Inflammatory macrophage treated with lipopolysaccharide for 4 hours (primary cell): ENCODE results near the gene TGFBR2.

Source experiments
- DNase-seq: peaks from one replicate; pipeline ENCODE4 v3.0.0-alpha.2; 2020

TGFBR2 gene

DNA sequence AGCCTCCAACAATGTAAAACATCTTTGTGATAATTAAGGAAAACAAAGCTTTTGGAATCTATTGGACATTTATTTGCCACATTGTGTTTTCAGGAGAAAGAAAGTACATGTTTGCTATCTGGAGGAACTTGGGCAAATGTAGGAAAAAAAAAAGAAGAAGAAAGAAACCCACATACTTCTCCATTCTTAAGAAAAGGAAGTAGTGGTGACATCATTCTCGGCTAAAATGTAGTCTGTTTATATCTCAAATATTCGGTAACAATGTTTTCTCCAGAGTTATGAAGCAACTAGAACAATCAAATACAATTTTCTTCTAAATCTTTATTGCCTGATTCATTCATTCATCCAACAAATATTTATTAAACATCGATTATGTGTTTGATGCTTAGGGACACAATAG, 2.3 kb upstream of the TGFBR2 start:
- DNase-seq: peak; percentile 97

DNA sequence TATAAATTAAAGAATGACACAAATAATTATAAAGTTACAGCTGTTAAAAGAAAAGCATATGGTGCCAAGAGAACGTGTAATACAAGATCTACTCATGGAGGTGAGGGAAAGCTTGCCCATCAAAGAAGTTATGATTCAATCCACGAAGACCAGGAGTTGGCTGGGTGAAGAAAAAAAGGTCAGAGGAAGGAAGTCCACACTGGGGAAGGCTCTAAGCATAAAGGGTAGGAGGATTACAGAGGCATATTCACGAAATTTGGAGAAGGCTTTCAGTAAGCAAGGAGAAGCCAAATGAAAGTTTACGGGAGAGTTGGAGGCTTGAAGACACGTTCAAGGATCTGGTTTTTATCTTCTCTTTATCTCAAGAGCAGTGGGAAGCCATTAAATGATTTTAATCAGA, 1.8 kb upstream of the TGFBR2 start:
- DNase-seq: peak; percentile 69

GRCh38 chr3:30605005-30605404, 1.4 kb upstream of the TGFBR2 start:
- no peak for DNase-seq

DNA sequence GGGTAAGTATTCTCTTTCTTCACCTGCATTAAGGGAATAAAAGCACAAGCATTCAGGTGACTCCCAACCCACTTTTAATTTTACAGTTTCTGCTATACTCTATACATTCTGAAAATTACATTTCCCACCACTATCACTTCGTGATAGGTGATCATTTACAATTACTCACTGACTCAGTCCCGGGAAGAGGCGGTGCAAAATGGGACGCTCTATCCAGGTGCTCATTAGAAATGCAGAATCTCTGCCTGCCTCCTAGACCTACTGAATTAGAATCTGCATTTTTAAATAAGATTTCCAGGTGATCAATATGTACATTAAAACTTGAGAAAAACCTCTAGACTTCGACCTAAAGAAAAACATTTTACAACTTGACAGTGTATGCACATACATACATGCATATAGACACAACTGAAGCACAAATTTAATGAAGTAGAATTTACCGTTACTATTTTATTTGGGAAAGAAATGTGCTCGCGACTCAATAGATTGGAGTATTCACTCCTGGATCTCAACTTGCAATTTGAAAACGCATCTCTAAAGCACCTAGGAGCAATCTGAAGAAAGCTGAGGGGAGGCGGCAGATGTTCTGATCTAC, 598 bp upstream of the TGFBR2 start:
- no peak for DNase-seq

- peak; percentile 58 for DNase-seq
Observed at GRCh38 chr3:30607032-30607833, 832 bp downstream of the TGFBR2 start.

DNA sequence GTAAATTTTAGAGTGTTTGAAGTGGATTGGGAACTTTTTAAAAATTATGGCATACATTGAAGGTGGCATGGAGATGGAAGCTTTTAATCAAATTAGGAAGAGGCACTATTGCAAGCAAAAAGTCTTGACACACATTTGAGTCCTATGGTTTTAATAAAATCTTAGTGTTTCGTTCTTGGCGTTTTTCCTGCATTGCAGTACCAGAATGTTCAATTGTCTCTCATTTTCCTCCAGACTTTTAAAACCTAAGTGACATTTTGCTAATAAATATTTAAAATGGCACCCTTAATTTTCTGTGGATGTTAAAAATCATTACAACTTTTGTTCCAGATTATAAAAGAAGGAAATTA, 2.2 kb downstream of the TGFBR2 start:
- no peak for DNase-seq

GRCh38 chr3:30609930-30610701, 3.7 kb downstream of the TGFBR2 start:
- no peak for DNase-seq

GRCh38 chr3:30610702-30611368, 4.4 kb downstream of the TGFBR2 start:
- no peak for DNase-seq

GRCh38 chr3:30611613-30612436, 5.4 kb downstream of the TGFBR2 start:
- DNase-seq: no peak

GRCh38 chr3:30612437-30613132, 6.2 kb downstream of the TGFBR2 start:
- peak; percentile 49 for DNase-seq

DNA sequence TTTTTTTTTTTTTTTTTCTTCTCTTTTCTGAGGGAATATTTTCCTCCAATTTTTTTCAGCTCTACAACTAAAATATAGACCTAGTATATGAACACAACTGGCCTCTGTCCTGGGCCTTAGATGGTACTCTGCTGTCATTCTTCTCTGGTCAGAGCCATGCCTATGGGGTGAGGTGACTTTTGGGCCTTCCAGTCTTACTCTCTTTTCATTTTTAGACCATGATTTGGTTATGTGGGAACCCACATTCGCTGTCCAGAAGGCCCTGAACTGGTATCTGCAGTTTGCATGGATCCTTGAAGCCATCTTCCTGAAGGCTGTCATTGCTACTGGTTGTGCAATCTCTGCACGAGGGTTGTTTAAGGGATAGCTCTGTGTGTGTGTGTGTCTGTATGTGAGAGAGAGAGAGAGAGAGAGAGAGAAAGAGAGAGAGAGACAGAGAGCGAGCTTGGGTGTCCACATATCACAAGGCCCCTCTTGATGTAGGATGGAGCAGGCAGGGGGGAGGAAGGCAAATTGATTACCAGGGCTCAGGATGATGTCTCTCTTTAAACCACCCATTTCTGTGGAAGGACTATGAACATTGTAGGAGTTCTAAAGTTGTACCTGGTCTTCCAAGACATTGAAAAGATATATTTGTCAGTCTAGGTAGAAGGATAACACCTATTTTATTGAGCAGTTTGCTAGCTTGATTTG, 6.9 kb downstream of the TGFBR2 start:
- DNase-seq: peak; percentile 53

DNA sequence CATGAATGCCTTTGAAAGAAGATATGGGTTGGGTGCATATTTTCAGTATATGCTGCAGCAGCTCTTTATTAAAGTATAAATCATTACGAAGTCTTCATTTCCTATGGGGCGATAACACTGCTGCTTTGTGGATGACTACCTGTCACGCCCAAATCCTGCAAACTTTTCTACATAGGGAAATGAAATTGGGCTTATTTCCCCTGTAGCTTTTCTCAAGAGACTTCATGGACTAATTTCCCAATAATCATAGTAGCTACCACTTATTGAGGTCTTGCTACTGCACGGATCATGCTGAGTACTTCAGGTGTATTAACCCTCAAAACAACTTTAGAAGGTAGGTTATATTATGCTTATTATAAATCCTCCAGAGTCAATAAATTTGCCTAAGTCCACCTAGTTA, 8.0 kb downstream of the TGFBR2 start:
- peak; percentile 57 for DNase-seq

- no peak for DNase-seq
Observed at GRCh38 chr3:30614943-30615342, 8.5 kb downstream of the TGFBR2 start.

GRCh38 chr3:30615615-30616346, 9.4 kb downstream of the TGFBR2 start:
- DNase-seq: no peak

DNA sequence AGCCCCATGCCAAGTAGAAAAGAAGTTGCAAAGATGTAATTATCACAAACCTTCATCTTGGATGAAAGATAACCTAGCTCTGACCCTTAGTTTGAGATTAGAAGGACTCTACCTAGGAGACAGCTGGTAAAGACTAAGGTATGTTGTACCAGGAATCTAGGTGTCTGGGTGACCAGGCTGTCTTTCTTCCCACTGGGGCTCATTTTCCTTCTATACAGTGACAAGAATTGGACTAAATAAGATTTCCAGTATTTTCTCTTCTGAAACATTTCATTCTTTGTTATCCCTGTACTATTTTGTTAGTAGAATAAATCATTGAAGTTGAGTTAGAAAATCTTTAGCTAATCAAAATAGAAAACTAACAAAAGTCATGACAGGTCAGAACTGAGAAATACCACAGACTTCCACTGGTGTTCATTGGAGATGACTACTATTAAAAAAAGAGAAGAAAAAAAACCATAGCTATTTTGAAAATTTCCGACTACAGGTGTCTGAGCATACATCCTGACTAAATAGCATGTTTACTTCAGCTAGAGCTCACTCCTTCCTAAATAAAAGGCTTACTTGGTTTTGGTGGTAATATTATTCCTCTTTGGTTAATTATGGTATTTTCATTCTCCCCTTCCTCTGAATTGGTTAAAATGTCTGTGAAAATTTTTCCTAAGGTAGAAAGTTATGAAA, 10.1 kb downstream of the TGFBR2 start:
- no peak for DNase-seq

DNA sequence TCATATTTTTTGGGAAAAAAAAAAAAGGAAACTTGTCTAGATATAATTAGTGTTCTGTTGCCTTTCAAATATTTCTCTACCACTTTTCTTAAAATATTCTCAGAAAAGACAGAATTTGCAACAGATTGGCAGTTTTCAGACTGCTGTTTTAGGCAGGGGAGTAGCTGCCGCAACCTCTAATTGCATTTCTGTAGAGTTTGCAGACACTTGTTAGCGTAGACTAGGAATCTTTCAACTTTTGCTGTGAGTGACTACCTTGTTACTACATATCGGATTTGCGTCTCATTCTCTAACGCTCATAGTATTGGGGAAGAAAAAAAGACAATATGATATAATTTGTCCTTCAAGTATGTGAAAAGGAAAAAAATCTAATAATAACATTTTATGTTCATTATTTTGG, 10.7 kb downstream of the TGFBR2 start:
- DNase-seq: no peak

- no peak for DNase-seq
Observed at GRCh38 chr3:30617653-30618052, 11.3 kb downstream of the TGFBR2 start.

GRCh38 chr3:30618526-30618925, 12.1 kb downstream of the TGFBR2 start:
- DNase-seq: no peak

DNA sequence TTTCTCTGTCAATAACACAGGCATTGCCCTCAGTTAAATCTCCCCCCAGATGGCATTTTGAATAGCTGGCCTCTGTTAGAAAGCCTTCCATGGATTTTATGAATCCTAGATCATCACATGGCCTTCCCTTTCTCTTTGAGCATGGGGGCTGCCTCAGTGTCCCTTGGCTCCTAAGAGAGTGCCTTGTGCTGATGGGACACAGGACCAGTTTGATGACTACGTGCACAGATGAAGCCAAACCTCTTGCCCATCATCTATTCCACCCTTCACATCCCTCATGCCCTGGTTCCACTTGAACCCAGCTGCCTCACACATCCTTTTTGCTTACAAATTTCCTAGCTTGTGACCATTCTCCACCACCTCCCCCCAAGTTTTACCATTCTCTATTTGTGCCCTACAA, 12.9 kb downstream of the TGFBR2 start:
- DNase-seq: no peak
